GM19025 (cell line): ENCODE results near the gene PRPH.
"Not testable (repeated sequence)": the region's sequence is repeated elsewhere in the genome, so short reads cannot be mapped to it uniquely, and the experiment has no call there.

Experiments
- ATAC-seq: cut with Tn5 transposase; IDR thresholded peaks from one replicate; pipeline ENCODE4 v1.9.1; 2021; ENCODE audit warnings: mild to moderate bottlenecking, low read depth, moderate library complexity; ENCODE audit not compliant: unreplicated experiment

Gene PRPH

GRCh38 chr12:49295082-49295936 is at the start of gene PRPH:
Gene PRPH (plus strand): TSS chr12:49295147. CDS start chr12:49295201, 54 bp downstream.
- no peak for ATAC-seq

GRCh38 chr12:49251357-49251756 is 43.6 kb upstream of the PRPH start:
- no peak for ATAC-seq

GRCh38 chr12:49253033-49253623 is 41.8 kb upstream of the PRPH start:
- ATAC-seq = no peak

GRCh38 chr12:49255456-49255855 is 39.5 kb upstream of the PRPH start:
- not testable (repeated sequence) for ATAC-seq

- ATAC-seq = no peak
These were observed 38.9 kb upstream of the PRPH start for GRCh38 chr12:49255857-49256637.

- not testable (repeated sequence) for ATAC-seq
These were observed 37.3 kb upstream of the PRPH start for GRCh38 chr12:49257508-49258184.

- ATAC-seq = no peak
These were observed 35.5 kb upstream of the PRPH start for GRCh38 chr12:49259452-49259851.

- no peak for ATAC-seq
These were observed 34.8 kb upstream of the PRPH start for GRCh38 chr12:49260166-49260565.

GRCh38 chr12:49260571-49261363 is 34.2 kb upstream of the PRPH start:
- ATAC-seq = no peak

GRCh38 chr12:49261721-49262120 is 33.2 kb upstream of the PRPH start:
- no peak for ATAC-seq

- ATAC-seq = no peak
These were observed 31.6 kb upstream of the PRPH start for GRCh38 chr12:49263400-49263763.

- ATAC-seq = peak; percentile 12
These were observed 30.5 kb upstream of the PRPH start for GRCh38 chr12:49264466-49264872.

- peak; percentile 69 for ATAC-seq
These were observed 29.8 kb upstream of the PRPH start, which contains the start of gene TUBA1C for GRCh38 chr12:49264873-49265792. Gene TUBA1C (plus strand): TSS chr12:49265082. CDS start chr12:49265182, 100 bp downstream.

GRCh38 chr12:49269191-49269590 is 25.8 kb upstream of the PRPH start:
- not testable (repeated sequence) for ATAC-seq

- no peak for ATAC-seq
These were observed 21.9 kb upstream of the PRPH start for GRCh38 chr12:49272790-49273725.

- no peak for ATAC-seq
These were observed 21.1 kb upstream of the PRPH start for GRCh38 chr12:49273726-49274395.
